ENCODE data around the gene APP. TPM values are rescaled to one million over a fixed set of nuclear protein-coding genes. Genes with fewer than 3 reads are reported as not detected.

The APP gene
- total and polyA plus RNA-seq, 2 of the 13 experiments (the other 11 are each of a cell fraction or from before 2014, with no cell fraction given): 70.6 to 262 TPM

GRCh38 chr21:26117324-26117971 lies 53.1 kb downstream of the APP start:
- peaks cover 17% of the 10 kb centered on the region for H3K4me1 ChIP-seq (ENCODE audit: insufficient read depth, low read length)
- intact Hi-C loops (cut with micrococcal nuclease; ENCODE audit: unreplicated experiment) (no loop called here), in situ Hi-C loops (cut with HindIII; ENCODE audit: extremely low pct_ligation_motif_present, low pct_unique_long_range_greater_than_20kb) (no loop called here)
- no peak for DNase-seq (ENCODE audit: low spot score)
- no peak overlapping the region for H3K9ac ChIP-seq (ENCODE audit: insufficient read depth, low read depth, low read length)
- WGBS (ENCODE audit: low lambda C conversion rate): 76% methylated on average over 5 of the region's 5 CpGs
- ChIA-PET CTCF (ENCODE audit: low intra/inter-chr PET ratio, low total read pairs) (no interaction called here), POLR2A (no interaction called here)
- no peak overlapping the region for H3K4me3 ChIP-seq (replicated peaks in 1 of 3; ENCODE audit: insufficient read depth in 1 of 3, low read depth in 2 of 3, low read length in 3 of 3)
- no peak for FAIRE-seq
- H3K4me2 ChIP-seq (ENCODE audit: low read depth, low read length): no peak overlapping the region
- H3K79me2 ChIP-seq (ENCODE audit: insufficient read depth, low read length): peaks cover 9% of the 10 kb centered on the region
- H3K9me3 ChIP-seq (ENCODE audit: low read length): no peaks in the 10 kb centered on the region
- H3K27ac ChIP-seq (ENCODE audit: extremely low read length, insufficient read depth, low read length): no peak overlapping the region
- no peak overlapping the region for H2AFZ ChIP-seq (ENCODE audit: low read length)
- no TSS peak for BruUV-seq (replicated peaks)
- H4K20me1 ChIP-seq (ENCODE audit: insufficient read depth, low read length): peaks cover 7% of the 10 kb centered on the region
- ATAC-seq: no peak
- H3K36me3 ChIP-seq (replicated peaks in 1 of 2; ENCODE audit: control insufficient read depth in 1 of 2, insufficient read depth in 2 of 2, low read length in 2 of 2): no peaks in the 10 kb centered on the region; a peak in 1 of 5 replicates
- H3K27me3 ChIP-seq (ENCODE audit: control insufficient read depth in 1 of 2, insufficient read depth in 2 of 2, low read length in 2 of 2): no peaks in the 10 kb centered on the region
- TF ChIP-seq ZNF256 (CRISPR knock-in tag; conservative IDR thresholded peaks at IDR 0.05) (no peak), POGZ (CRISPR knock-in tag; IDR thresholded peaks at IDR 0.05) (no peak), GPN1 (CRISPR knock-in tag; IDR thresholded peaks at IDR 0.05; ENCODE audit: borderline replicate concordance) (no peak), ZNF609 (CRISPR knock-in tag; IDR thresholded peaks at IDR 0.05; ENCODE audit: borderline replicate concordance) (no peak), NCOA5 (CRISPR knock-in tag; IDR thresholded peaks at IDR 0.05) (no peak), ISX (CRISPR knock-in tag; conservative IDR thresholded peaks at IDR 0.05) (no peak)

Measured in HepG2 (cell line).